Measurements from ENCODE around the gene PTK6.

Gene PTK6

DNA sequence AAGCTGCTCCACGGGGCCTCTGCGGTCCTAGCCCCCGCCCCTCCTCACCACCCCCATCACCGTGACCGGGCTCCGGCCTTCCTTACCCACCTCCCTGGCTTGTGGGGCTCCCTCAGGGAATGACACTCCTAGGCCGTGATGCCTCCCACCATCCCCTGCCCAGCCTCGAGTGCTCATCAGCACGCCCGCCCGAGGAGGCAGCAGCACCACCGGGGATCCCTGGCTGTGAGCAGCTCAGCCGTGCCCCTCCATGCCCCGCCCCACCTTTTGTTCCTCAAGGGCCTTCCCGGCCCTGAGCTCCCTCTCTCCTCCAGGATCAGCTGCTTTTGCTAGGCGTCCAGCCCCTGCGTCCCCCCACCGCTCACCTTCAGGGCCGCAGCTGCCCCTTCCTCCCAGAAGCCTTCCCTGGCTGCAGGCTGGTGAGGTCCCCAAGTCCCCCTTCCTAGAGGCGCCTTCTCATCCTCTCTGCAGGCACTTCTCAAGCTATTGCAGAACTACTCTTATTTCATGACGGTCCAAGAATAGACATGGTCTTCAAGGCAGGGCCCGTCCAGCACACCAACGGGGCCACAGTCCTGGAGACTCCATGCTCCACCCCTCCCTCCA is 19.8 kb upstream of the PTK6 start:
- DNase-seq, result no peak

DNA sequence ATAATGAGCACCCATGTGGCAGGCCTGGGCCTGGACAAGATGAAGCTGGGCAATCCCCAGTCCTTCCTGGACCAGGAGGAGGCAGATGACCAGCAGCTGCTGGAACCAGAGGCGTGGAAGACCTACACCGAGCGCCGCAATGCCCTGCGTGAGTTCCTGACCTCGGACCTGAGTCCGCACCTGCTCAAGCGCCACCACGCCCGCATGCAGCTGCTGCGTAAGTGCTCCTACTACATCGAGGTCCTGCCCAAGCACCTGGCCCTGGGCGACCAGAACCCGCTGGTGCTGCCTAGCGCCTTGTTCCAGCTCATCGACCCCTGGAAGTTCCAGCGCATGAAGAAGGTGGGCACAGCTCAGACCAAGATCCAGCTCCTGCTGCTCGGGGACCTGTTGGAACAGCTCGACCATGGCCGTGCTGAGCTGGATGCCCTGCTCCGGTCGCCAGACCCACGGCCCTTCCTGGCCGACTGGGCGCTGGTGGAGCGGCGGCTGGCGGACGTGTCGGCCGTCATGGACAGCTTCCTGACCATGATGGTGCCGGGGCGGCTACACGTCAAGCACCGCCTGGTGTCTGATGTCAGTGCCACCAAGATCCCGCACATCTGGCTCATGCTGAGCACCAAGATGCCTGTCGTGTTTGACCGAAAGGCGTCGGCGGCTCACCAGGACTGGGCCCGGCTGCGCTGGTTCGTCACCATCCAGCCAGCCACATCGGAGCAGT is 18.6 kb upstream of the PTK6 start:
- no peak for DNase-seq

GRCh38 chr20:63554361-63555278 is 17.4 kb upstream of the PTK6 start:
- no peak for DNase-seq

DNA sequence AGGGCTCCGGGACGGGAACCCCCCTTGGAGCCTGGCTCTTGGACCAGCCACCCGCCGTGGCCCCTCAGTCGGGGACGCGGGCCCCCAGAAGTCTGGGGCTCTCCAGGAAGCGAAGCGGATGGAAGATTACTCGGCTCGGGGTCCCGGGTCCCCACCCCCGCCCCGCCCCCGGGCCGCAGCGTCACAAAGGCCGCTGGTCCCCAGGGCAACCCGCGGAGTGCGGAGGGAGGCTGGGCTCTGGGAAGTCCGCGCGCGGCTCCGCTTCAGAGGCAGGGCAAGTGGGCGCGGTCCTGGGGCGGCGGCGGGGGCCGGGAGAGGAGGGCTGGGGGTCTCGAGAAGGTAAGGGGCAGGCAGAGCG is 16.7 kb upstream of the PTK6 start, which contains the start of gene FNDC11:
Gene FNDC11, plus strand, starts transcription at position 227 of the 358 bp plus-strand sequence. CDS start 1,505 bp downstream, outside the sequence.
- DNase-seq, result no peak

DNA sequence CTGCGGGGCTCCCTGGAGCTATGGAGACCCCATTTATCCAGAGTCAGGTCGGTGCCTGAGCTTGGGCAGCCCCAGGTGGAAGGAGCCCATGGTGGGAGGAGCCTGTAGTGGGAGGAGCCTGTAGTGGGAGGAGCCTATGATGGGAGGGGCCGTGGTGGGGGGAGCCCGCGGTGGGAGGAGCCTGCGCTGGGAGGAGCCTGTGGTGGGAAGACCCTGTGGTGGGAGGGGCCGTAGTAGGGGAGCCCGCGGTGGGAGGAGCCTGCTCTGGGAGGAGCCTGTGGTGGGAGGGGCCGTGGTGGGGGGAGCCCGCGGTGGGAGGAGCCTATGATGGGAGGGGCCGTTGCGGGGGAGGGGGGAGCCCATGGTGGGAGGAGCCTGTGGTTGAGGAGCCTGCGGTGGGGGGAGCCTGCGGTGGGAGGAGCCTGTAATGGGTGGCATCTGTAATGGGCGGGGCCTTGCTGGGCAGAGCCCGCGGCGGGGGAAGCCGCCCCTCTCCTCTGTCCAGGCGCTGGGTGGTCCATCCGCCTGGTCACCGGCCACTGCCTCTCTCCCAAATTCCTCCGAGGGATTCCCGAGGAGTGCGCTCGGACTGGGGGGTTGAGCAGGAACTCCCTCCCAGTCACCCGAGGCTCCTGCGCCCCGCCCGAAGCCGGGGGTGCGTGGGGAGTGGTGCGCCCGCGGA is 16.2 kb upstream of the PTK6 start:
- DNase-seq, result no peak

- DNase-seq, result no peak
These were observed 15.5 kb upstream of the PTK6 start for GRCh38 chr20:63552481-63553249.

DNA sequence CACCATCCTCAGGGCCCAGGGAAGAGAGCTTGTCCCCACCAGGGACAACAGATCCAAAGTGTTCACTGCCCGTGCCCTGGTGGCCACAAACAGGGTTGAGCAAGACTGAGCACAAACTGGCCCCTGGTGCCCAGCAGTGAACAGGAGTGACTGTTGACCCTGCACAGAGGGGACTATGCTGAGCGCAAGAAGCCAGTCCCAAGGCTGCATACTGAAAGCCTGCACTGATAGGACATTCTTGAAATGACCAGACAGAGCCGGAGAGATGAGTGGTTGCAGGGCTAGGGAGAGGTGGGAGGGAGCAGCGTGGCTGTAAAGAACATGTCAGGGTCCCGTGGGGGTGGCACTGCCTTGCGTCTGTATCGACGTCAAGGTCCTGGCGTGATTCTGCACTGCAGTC is 13.9 kb upstream of the PTK6 start:
- DNase-seq, result no peak

- DNase-seq, result no peak
These were observed 12.6 kb upstream of the PTK6 start for GRCh38 chr20:63549679-63550282.

DNA sequence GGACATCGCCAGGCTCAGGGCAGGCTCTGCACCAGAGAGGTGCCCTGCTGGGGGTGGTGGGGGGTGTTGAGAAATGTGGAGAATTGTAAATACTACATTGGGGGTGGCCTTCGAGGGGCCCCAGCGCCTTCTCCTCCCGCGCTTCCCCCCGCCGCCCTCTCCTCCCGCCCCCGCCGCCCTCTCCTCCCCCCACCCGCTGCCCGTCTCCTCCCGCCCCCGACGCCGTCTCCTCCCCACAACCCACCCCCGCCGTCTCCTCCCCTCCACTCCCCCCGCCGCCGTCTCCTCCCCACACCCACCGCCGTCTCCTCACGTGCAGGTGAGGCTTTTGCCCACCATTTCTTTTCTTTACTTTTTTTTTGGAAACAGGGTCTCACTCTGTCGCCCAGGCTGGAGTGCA is 11.8 kb upstream of the PTK6 start:
- DNase-seq, result no peak

GRCh38 chr20:63548542-63548941 is 11.4 kb upstream of the PTK6 start:
- DNase-seq, result no peak

GRCh38 chr20:63547725-63548480 is 10.7 kb upstream of the PTK6 start, which contains the start of gene SRMS:
Gene SRMS (minus strand): TSS chr20:63547749. CDS start chr20:63547463, 286 bp downstream.
- DNase-seq, result no peak

DNA sequence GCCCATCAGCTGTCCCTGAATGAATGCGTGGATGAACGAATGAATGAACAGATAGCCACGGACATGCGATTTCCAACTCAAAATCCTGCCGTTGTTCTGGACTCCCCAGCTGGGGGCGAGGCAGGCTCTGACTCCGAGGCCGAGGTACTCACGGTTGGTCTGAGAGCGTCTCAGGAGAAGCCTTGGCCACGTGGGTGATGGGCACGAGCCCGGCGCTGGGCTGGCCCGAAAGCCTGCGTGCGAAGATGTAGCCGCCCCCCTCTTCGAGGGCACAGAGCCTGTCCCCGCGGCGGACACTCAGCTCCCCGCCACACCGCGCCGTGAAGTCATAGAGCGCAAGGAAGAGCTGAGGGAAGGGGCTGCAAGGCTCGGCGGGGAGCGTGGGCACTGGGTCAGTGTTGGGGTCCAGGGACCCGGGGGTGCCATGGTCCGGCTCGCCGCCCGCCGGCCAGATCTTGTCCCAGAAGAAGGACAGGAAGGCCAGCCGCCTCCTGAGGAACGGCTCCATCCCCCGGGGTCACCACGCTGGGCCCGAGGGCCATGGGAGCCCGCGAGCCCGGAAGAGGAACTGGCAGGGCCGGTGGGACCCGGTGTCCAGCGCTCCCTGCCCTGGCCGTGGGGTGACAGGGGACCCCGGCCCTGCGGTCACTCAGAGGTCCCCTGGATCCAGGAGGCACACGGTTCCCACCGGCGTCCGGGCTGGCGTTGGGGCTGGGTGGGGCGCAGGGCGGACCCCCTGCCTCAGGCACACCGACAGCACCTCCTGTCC is 10.0 kb upstream of the PTK6 start:
- DNase-seq, result no peak

DNA sequence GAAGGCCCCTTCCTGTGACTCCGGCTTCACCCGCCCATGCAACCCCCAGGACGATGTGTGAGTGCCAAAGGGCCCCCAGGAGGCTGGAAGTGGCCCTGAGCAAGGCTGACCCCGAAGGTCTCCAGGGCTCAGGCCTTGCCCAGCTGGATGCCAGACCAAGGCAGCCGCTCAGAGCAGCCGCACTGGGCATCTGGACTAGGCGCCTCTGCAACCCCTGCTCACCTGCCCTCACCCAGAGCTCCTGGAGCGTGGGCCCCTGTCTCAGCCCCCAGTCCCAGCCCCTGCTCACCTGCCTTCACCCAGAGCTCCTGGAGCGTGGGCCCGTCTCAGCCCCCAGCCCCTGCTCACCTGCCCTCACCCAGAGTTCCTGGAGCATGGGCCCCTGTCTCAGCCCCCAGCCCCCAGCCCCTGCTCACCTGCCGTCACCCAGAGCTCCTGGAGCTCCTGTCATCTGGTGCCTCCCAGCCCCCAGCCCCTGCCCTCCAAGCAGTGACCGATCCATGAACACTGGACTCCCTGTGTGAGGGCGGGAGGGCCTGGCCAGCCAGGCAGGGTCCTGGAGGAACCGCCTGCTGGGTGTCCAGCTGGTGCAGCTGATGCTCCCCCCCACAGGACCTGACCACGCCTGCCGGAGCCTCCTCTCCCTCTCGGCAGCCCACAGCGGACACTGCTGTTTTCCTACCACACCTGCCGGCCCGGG is 9.2 kb upstream of the PTK6 start:
- no peak for DNase-seq

DNA sequence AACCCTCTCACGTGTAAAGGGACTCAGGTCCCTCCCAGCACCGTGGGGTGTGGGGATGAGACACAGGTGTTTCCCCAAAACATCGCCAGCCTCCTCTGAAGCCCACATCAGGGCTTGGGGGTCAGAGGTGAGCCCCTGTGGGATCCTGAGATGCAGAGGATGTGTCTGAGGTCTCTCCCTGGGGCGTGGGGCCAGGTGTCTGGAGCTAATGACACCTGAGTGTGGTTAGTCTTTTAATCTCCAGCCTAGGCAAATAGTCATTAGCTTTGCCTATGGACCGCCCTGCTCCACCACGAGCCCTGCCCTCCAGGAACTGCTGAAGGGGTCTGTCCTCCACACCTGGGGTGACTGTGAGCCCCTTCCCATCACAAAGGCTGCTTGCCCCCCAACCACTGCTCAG is 8.6 kb upstream of the PTK6 start:
- DNase-seq, result no peak

- DNase-seq, result no peak
These were observed 7.9 kb upstream of the PTK6 start for GRCh38 chr20:63544958-63545516.

GRCh38 chr20:63544241-63544957 is 7.2 kb upstream of the PTK6 start:
- no peak for DNase-seq

- DNase-seq, result no peak
These were observed 6.6 kb upstream of the PTK6 start for GRCh38 chr20:63543733-63544132.

GRCh38 chr20:63543131-63543530 is 6.0 kb upstream of the PTK6 start:
- DNase-seq, result no peak

GRCh38 chr20:63542696-63543095 is 5.5 kb upstream of the PTK6 start:
- DNase-seq, result no peak
